22Rv1 (cell line): ENCODE measurements around the gene NPTXR.

Experiments used
- H3K27ac ChIP-seq: fragments of 450-650 bp; 2 replicates; pipeline ENCODE4 v1.5.1; 2017
- CTCF ChIP-seq: fragments of 450-650 bp; IDR thresholded peaks from 2 replicates; pipeline ENCODE4 v1.5.1; 2017; ENCODE audit warnings: mild to moderate bottlenecking
- ZFX ChIP-seq: fragments of 450-650 bp; IDR thresholded peaks from 2 replicates; pipeline ENCODE4 v1.6.1; 2017; ENCODE audit warnings: antibody characterized with exemption, borderline replicate concordance

Gene NPTXR

GRCh38 chr22:38834991-38835390 lies 8.8 kb downstream of the NPTXR start:
- TF ChIP-seq CTCF = no peak
- no peak overlapping the region for H3K27ac ChIP-seq

- no peak overlapping the region for H3K27ac ChIP-seq
- TF ChIP-seq CTCF (no peak), ZFX (no peak)
These were observed 9.4 kb downstream of the NPTXR start for GRCh38 chr22:38834215-38834953.

GRCh38 chr22:38833061-38833460 lies 10.8 kb downstream of the NPTXR start:
- no peak overlapping the region for H3K27ac ChIP-seq
- no peak for TF ChIP-seq CTCF
- TF ChIP-seq ZFX = no peak

- no peak overlapping the region for H3K27ac ChIP-seq
- TF ChIP-seq CTCF (no peak), ZFX (no peak)
These were observed 11.5 kb downstream of the NPTXR start for GRCh38 chr22:38832005-38832978.

GRCh38 chr22:38831166-38831945 lies 12.5 kb downstream of the NPTXR start:
- TF ChIP-seq ZFX (no peak), CTCF (no peak)
- H3K27ac ChIP-seq = no peak overlapping the region

GRCh38 chr22:38830845-38831108 lies 13.1 kb downstream of the NPTXR start:
- TF ChIP-seq CTCF (no peak), ZFX (no peak)
- H3K27ac ChIP-seq = no peak overlapping the region
